HG02970 (cell line): Measurements from ENCODE around the gene NUTM2B.
"Not testable (repeated sequence)": the region's sequence is repeated elsewhere in the genome, so short reads cannot be mapped to it uniquely, and the experiment has no call there.

Source experiments
- ATAC-seq: cut with Tn5 transposase; IDR thresholded peaks from one replicate; pipeline ENCODE4 v1.9.1; 2021; ENCODE audit warnings: mild to moderate bottlenecking, moderate library complexity, moderate number of reproducible peaks; ENCODE audit not compliant: unreplicated experiment, low FRiP score

Gene NUTM2B

GRCh38 chr10:79702927-79703326 is at the start of gene NUTM2B:
Gene NUTM2B (plus strand): TSS chr10:79703227. CDS start chr10:79703610, 383 bp downstream.
- not testable (repeated sequence) for ATAC-seq

- ATAC-seq = not testable (repeated sequence)
These were observed 39.7 kb upstream of the NUTM2B start for GRCh38 chr10:79663287-79663686.

GRCh38 chr10:79664686-79665085 is 38.3 kb upstream of the NUTM2B start:
- not testable (repeated sequence) for ATAC-seq

- ATAC-seq = not testable (repeated sequence)
These were observed 33.7 kb upstream of the NUTM2B start for GRCh38 chr10:79669248-79669788.

- ATAC-seq = not testable (repeated sequence)
These were observed 28.1 kb upstream of the NUTM2B start for GRCh38 chr10:79674878-79675277.

GRCh38 chr10:79683026-79683883 is 19.8 kb upstream of the NUTM2B start:
- ATAC-seq = not testable (repeated sequence)

GRCh38 chr10:79683884-79684720 is 18.9 kb upstream of the NUTM2B start:
- ATAC-seq = not testable (repeated sequence)

GRCh38 chr10:79685044-79685685 is 17.9 kb upstream of the NUTM2B start:
- ATAC-seq = not testable (repeated sequence)

GRCh38 chr10:79686595-79686994 is 16.4 kb upstream of the NUTM2B start:
- ATAC-seq = not testable (repeated sequence)

GRCh38 chr10:79687406-79688150 is 15.4 kb upstream of the NUTM2B start:
- ATAC-seq = not testable (repeated sequence)

GRCh38 chr10:79688798-79689197 is 14.2 kb upstream of the NUTM2B start:
- ATAC-seq = not testable (repeated sequence)

GRCh38 chr10:79696596-79696995 is 6.4 kb upstream of the NUTM2B start:
- ATAC-seq = not testable (repeated sequence)

GRCh38 chr10:79697141-79697540 is 5.9 kb upstream of the NUTM2B start:
- not testable (repeated sequence) for ATAC-seq

- not testable (repeated sequence) for ATAC-seq
These were observed 2.6 kb upstream of the NUTM2B start for GRCh38 chr10:79700381-79700944.

- ATAC-seq = not testable (repeated sequence)
These were observed 4.0 kb downstream of the NUTM2B start for GRCh38 chr10:79707017-79707416.

- ATAC-seq = not testable (repeated sequence)
These were observed 11.9 kb downstream of the NUTM2B start for GRCh38 chr10:79714976-79715375.

- ATAC-seq = not testable (repeated sequence)
These were observed 14.0 kb downstream of the NUTM2B start for GRCh38 chr10:79716917-79717579.

- ATAC-seq = not testable (repeated sequence)
These were observed 17.0 kb downstream of the NUTM2B start for GRCh38 chr10:79720000-79720399.

- not testable (repeated sequence) for ATAC-seq
These were observed 23.6 kb downstream of the NUTM2B start for GRCh38 chr10:79726620-79727019.
